HEK293T (cell line): ENCODE measurements around the gene RPH3AL.

Experiments
- CTCF ChIA-PET: fragments of 350-600 bp; formaldehyde crosslinking; extraction: SDS; loops from one replicate; lab custom pipeline; 2021; ENCODE audit warnings: antibody characterized with exemption, inconsistent platforms; lab: Yijun Ruan, JAX
- POLR2A ChIA-PET: fragments of 350-600 bp; formaldehyde crosslinking; extraction: SDS; loops from one replicate; lab custom pipeline; 2020; ENCODE audit warnings: antibody characterized with exemption, inconsistent platforms; lab: Yijun Ruan, JAX
- DNase-seq: peaks from one replicate; pipeline ENCODE4 v3.0.0; 2012; ENCODE audit warnings: mixed read lengths; ENCODE audit errors: extremely low spot score
- ARNT ChIP-seq: fragments of 450-650 bp; IDR thresholded peaks from 2 replicates; pipeline ENCODE4 v1.6.1; 2017; ENCODE audit warnings: mild to moderate bottlenecking
- BHLHE40 ChIP-seq: fragments of 450-650 bp; IDR thresholded peaks from 2 replicates; pipeline ENCODE4 v1.6.1; 2016; ENCODE audit warnings: mild to moderate bottlenecking, moderate library complexity, borderline replicate concordance
- CTBP1 ChIP-seq: fragments of 450-650 bp; IDR thresholded peaks from 2 replicates; pipeline ENCODE4 v1.6.1; 2016; ENCODE audit warnings: borderline replicate concordance
- ELF4 ChIP-seq: fragments of 450-650 bp; IDR thresholded peaks from 2 replicates; pipeline ENCODE4 v1.6.1; 2017; ENCODE audit warnings: antibody characterized with exemption
- FOXA1 ChIP-seq: fragments of 450-650 bp; IDR thresholded peaks from 2 replicates; pipeline ENCODE4 v1.6.1; 2016; ENCODE audit warnings: mild to moderate bottlenecking
- FOXK2 ChIP-seq: fragments of 450-650 bp; IDR thresholded peaks from 2 replicates; pipeline ENCODE4 v1.6.1; 2016; ENCODE audit warnings: mild to moderate bottlenecking
- FOXM1 ChIP-seq: fragments of 450-650 bp; IDR thresholded peaks from 2 replicates; pipeline ENCODE4 v1.6.1; 2017; ENCODE audit warnings: mild to moderate bottlenecking, borderline replicate concordance
- HDGF ChIP-seq: fragments of 450-650 bp; IDR thresholded peaks from 2 replicates; pipeline ENCODE4 v1.6.1; 2017; ENCODE audit warnings: antibody characterized with exemption, borderline replicate concordance
- L3MBTL2 ChIP-seq: fragments of 450-650 bp; conservative IDR thresholded peaks from 2 replicates; pipeline ENCODE4 v1.6.1; 2016; ENCODE audit warnings: mild to moderate bottlenecking
- LEF1 ChIP-seq: fragments of 450-650 bp; IDR thresholded peaks from 2 replicates; pipeline ENCODE4 v1.6.1; 2017; ENCODE audit warnings: mild to moderate bottlenecking, borderline replicate concordance
- NFRKB ChIP-seq: fragments of 450-650 bp; IDR thresholded peaks from 2 replicates; pipeline ENCODE4 v1.6.1; 2016; ENCODE audit warnings: mild to moderate bottlenecking, moderate library complexity
- PKNOX1 ChIP-seq: fragments of 450-650 bp; IDR thresholded peaks from 2 replicates; pipeline ENCODE4 v1.6.1; 2016
- SP1 ChIP-seq: fragments of 450-650 bp; IDR thresholded peaks from 2 replicates; pipeline ENCODE4 v1.6.1; 2017
- SUZ12 ChIP-seq: fragments of 450-650 bp; IDR thresholded peaks from 2 replicates; pipeline ENCODE4 v1.6.1; 2016; ENCODE audit warnings: mild to moderate bottlenecking
- TARDBP ChIP-seq: fragments of 450-650 bp; IDR thresholded peaks from 2 replicates; pipeline ENCODE4 v1.6.1; 2016
- ZNF384 ChIP-seq: fragments of 450-650 bp; IDR thresholded peaks from 2 replicates; pipeline ENCODE4 v1.6.1; 2016

Gene RPH3AL

GRCh38 chr17:307741-308507 is 44.7 kb downstream of the RPH3AL start:
- CTCF ChIA-PET: no interaction called here
- POLR2A ChIA-PET: no interaction called here
- no peak for DNase-seq
- TF ChIP-seq BHLHE40 (no peak), FOXM1 (no peak), ZNF384 (no peak), LEF1 (no peak), FOXA1 (no peak)

- POLR2A ChIA-PET: no interaction called here
- CTCF ChIA-PET: no interaction called here
- TF ChIP-seq L3MBTL2 (no peak), BHLHE40 (no peak), NFRKB (no peak), HDGF (no peak), ELF4 (no peak), ARNT (no peak), FOXA1 (no peak), TARDBP (no peak), FOXK2 (no peak), SUZ12 (no peak), CTBP1 (no peak), FOXM1 (no peak), LEF1 (no peak)
- DNase-seq: no peak
Observed at GRCh38 chr17:307295-307691, 45.3 kb downstream of the RPH3AL start.

GRCh38 chr17:306536-307294 is 45.9 kb downstream of the RPH3AL start:
- POLR2A ChIA-PET: no interaction called here

GRCh38 chr17:306116-306515 is 46.5 kb downstream of the RPH3AL start:
- TF ChIP-seq NFRKB (no peak), ZNF384 (no peak)
- POLR2A ChIA-PET: no interaction called here
- CTCF ChIA-PET: no interaction called here
- DNase-seq: no peak

More at GRCh38 chr17:306536-307294, 45.9 kb downstream of the RPH3AL start:
- DNase-seq: no peak
- no peak for TF ChIP-seq PKNOX1
- CTCF ChIA-PET: no interaction called here

- no peak for DNase-seq
- ChIA-PET CTCF (no interaction called here), POLR2A (no interaction called here)
- no peak for TF ChIP-seq FOXA1
- no peak for TF ChIP-seq BHLHE40
- TF ChIP-seq SP1: no peak
- TF ChIP-seq PKNOX1: no peak
- no peak for TF ChIP-seq TARDBP
- no peak for TF ChIP-seq FOXK2
- no peak for TF ChIP-seq ARNT
- TF ChIP-seq ZNF384: no peak
- no peak for TF ChIP-seq SUZ12
- TF ChIP-seq FOXM1: no peak
- TF ChIP-seq CTBP1: no peak
- no peak for TF ChIP-seq ELF4
- TF ChIP-seq NFRKB: no peak
Observed at GRCh38 chr17:305090-305976, 47.3 kb downstream of the RPH3AL start.

GRCh38 chr17:304461-304860 is 48.1 kb downstream of the RPH3AL start:
- DNase-seq: no peak
- CTCF ChIA-PET: no interaction called here

More at GRCh38 chr17:304461-304860, 48.1 kb downstream of the RPH3AL start:
- POLR2A ChIA-PET: no interaction called here
- TF ChIP-seq FOXK2: no peak
- no peak for TF ChIP-seq TARDBP
- no peak for TF ChIP-seq FOXA1
- TF ChIP-seq SP1: no peak
- no peak for TF ChIP-seq ARNT
- TF ChIP-seq HDGF: no peak
- no peak for TF ChIP-seq ZNF384
- TF ChIP-seq FOXM1: no peak
- no peak for TF ChIP-seq ELF4
- TF ChIP-seq BHLHE40: no peak
- no peak for TF ChIP-seq L3MBTL2
- TF ChIP-seq PKNOX1: no peak
- TF ChIP-seq CTBP1: no peak
- no peak for TF ChIP-seq LEF1
- no peak for TF ChIP-seq NFRKB
- no peak for TF ChIP-seq SUZ12
